Gastrocnemius medialis (tissue), 4 donors: Measurements from ENCODE around the gene ATL1.

ENCODE experiments used
- POLR2A ChIP-seq, 2 donors: fragments of 450-650 bp; IDR thresholded peaks; one replicate each; pipeline ENCODE4 v1.6.1; 2017; ENCODE audit warnings: antibody characterized with exemption in 2 of 2, mild to moderate bottlenecking in 2 of 2, moderate library complexity in 2 of 2
- TF ChIP-seq, protein P1 (sequence below), 5 experiments: fragments of 450-650 bp in 3 of 5; fragments of 200-600 bp in 2 of 5; sonication (generic) in 2 of 5; IDR thresholded peaks in 4 of 5; conservative IDR thresholded peaks in 1 of 5; 1 replicate in 4 of 5; 2 replicates in 1 of 5; pipeline ENCODE4 v1.5.1; 2016 to 2019; ENCODE audit warnings: antibody characterized with exemption in 5 of 5, mild to moderate bottlenecking in 3 of 5, moderate library complexity in 3 of 5

DNA sequence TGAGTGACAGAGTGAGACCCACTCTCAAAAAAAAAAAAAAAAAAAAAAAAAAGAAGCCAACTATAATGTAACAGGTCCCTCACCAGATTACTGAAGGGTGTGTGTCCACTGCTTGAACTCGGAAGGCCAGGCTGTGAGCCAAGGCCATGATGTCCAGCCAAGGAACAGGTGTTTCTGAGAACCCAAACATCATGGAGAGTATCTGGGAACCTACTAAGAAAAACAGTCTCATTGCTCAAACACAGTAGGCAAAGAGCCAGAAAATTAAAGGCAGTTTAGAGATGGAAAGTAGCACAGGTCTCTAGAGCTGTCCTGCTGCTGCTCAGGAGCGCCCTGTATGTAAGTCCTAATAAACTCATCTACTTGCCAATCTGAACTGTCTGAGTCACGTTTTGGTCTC lies 15.0 kb upstream of the ATL1 start:
- TF ChIP-seq, protein P1, sequence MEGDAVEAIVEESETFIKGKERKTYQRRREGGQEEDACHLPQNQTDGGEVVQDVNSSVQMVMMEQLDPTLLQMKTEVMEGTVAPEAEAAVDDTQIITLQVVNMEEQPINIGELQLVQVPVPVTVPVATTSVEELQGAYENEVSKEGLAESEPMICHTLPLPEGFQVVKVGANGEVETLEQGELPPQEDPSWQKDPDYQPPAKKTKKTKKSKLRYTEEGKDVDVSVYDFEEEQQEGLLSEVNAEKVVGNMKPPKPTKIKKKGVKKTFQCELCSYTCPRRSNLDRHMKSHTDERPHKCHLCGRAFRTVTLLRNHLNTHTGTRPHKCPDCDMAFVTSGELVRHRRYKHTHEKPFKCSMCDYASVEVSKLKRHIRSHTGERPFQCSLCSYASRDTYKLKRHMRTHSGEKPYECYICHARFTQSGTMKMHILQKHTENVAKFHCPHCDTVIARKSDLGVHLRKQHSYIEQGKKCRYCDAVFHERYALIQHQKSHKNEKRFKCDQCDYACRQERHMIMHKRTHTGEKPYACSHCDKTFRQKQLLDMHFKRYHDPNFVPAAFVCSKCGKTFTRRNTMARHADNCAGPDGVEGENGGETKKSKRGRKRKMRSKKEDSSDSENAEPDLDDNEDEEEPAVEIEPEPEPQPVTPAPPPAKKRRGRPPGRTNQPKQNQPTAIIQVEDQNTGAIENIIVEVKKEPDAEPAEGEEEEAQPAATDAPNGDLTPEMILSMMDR (IDR thresholded peaks at IDR 0.05 in 4 of 5, conservative IDR thresholded peaks at IDR 0.05 in 1 of 5) = no peak
- no peak for TF ChIP-seq POLR2A (IDR thresholded peaks at IDR 0.05)
